GM23338 (cell line): ENCODE data around the gene COPS6.

Source experiments
- EZH2 ChIP-seq: fragments of 200-600 bp; sonication (generic); IDR thresholded peaks from one replicate; pipeline ENCODE4 v1.8.0; 2017; ENCODE audit warnings: antibody characterized with exemption, mild to moderate bottlenecking, low read depth; ENCODE audit not compliant: unreplicated experiment
- POLR2AphosphoS5 ChIP-seq: IDR thresholded peaks from 2 replicates; pipeline ENCODE4 v1.6.1; 2016; ENCODE audit warnings: antibody characterized with exemption, low read depth
- TF ChIP-seq, protein P1 (sequence below), 2 experiments: fragments of 200-600 bp in 1 of 2; sonication (generic) in 1 of 2; conservative IDR thresholded peaks; 2 replicates each; pipeline versions ENCODE4 v1.5.1 to v1.6.1; 2016 to 2017; ENCODE audit warnings: antibody characterized with exemption in 2 of 2, low read depth in 2 of 2, mild to moderate bottlenecking in 2 of 2, moderate library complexity in 1 of 2
- TF ChIP-seq, protein P2 (sequence below): IDR thresholded peaks from one replicate; pipeline ENCODE4 v1.6.1; 2018; ENCODE audit warnings: antibody characterized with exemption; ENCODE audit not compliant: unreplicated experiment

DNA sequence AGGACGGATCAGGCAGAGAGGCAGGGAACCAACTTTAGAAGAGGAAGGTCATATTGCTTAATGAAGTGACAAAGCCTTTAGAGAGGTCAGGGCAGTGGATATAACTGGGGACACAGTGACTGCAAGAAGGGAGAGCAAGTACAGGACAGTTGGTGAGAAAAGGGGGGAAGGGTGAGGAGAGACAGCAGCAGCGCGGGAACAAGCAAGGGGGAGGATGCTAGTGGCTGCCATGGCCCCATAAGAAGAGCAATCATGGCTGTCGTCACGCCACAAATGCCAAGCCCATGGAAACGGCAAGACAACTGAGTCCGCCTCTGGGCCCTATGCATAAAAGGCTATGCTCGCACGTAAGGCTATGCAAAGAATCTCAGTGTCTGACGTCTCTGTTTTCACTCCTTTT is 16.3 kb upstream of the COPS6 start:
- TF ChIP-seq, protein P1, sequence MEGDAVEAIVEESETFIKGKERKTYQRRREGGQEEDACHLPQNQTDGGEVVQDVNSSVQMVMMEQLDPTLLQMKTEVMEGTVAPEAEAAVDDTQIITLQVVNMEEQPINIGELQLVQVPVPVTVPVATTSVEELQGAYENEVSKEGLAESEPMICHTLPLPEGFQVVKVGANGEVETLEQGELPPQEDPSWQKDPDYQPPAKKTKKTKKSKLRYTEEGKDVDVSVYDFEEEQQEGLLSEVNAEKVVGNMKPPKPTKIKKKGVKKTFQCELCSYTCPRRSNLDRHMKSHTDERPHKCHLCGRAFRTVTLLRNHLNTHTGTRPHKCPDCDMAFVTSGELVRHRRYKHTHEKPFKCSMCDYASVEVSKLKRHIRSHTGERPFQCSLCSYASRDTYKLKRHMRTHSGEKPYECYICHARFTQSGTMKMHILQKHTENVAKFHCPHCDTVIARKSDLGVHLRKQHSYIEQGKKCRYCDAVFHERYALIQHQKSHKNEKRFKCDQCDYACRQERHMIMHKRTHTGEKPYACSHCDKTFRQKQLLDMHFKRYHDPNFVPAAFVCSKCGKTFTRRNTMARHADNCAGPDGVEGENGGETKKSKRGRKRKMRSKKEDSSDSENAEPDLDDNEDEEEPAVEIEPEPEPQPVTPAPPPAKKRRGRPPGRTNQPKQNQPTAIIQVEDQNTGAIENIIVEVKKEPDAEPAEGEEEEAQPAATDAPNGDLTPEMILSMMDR (conservative IDR thresholded peaks at IDR 0.05; ENCODE audit: low read depth in 2 of 2) = no peak
- TF ChIP-seq EZH2 (no peak), POLR2AphosphoS5 (no peak)
- TF ChIP-seq, protein P2, sequence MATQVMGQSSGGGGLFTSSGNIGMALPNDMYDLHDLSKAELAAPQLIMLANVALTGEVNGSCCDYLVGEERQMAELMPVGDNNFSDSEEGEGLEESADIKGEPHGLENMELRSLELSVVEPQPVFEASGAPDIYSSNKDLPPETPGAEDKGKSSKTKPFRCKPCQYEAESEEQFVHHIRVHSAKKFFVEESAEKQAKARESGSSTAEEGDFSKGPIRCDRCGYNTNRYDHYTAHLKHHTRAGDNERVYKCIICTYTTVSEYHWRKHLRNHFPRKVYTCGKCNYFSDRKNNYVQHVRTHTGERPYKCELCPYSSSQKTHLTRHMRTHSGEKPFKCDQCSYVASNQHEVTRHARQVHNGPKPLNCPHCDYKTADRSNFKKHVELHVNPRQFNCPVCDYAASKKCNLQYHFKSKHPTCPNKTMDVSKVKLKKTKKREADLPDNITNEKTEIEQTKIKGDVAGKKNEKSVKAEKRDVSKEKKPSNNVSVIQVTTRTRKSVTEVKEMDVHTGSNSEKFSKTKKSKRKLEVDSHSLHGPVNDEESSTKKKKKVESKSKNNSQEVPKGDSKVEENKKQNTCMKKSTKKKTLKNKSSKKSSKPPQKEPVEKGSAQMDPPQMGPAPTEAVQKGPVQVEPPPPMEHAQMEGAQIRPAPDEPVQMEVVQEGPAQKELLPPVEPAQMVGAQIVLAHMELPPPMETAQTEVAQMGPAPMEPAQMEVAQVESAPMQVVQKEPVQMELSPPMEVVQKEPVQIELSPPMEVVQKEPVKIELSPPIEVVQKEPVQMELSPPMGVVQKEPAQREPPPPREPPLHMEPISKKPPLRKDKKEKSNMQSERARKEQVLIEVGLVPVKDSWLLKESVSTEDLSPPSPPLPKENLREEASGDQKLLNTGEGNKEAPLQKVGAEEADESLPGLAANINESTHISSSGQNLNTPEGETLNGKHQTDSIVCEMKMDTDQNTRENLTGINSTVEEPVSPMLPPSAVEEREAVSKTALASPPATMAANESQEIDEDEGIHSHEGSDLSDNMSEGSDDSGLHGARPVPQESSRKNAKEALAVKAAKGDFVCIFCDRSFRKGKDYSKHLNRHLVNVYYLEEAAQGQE = no peak
